ENCODE data around the gene UBE2G1.

UBE2G1 gene

GRCh38 chr17:4241535-4241934 is 124.9 kb downstream of the UBE2G1 start:
- no peak for DNase-seq

- no peak for DNase-seq
These were observed 130.0 kb downstream of the UBE2G1 start for GRCh38 chr17:4236456-4236855.

- no peak for DNase-seq
These were observed 130.8 kb downstream of the UBE2G1 start for GRCh38 chr17:4235372-4236279.

GRCh38 chr17:4234401-4234800 is 132.1 kb downstream of the UBE2G1 start:
- no peak for DNase-seq

GRCh38 chr17:4233668-4234258 is 132.7 kb downstream of the UBE2G1 start:
- DNase-seq, result no peak

- DNase-seq, result no peak
These were observed 134.2 kb downstream of the UBE2G1 start for GRCh38 chr17:4232168-4232813.

GRCh38 chr17:4229627-4230541 is 136.6 kb downstream of the UBE2G1 start:
- DNase-seq, result no peak

GRCh38 chr17:4221899-4222659 is 144.4 kb downstream of the UBE2G1 start:
- DNase-seq, result no peak

GRCh38 chr17:4221163-4221562 is 145.3 kb downstream of the UBE2G1 start:
- DNase-seq, result no peak

GRCh38 chr17:4220655-4221054 is 145.8 kb downstream of the UBE2G1 start:
- DNase-seq, result no peak
